ENCODE data around the gene OR9Q1.

OR9Q1 gene

GRCh38 chr11:58227956-58228615 is 204.4 kb downstream of the OR9Q1 start:
- Histone ChIP-seq H3K79me2 (ENCODE audit: control insufficient read depth, insufficient read depth, low read length, unreplicated experiment) (no peaks in the 10 kb centered on the region), H2AFZ (ENCODE audit: low read length, unreplicated experiment) (no peak overlapping the region), H3K4me3 (ENCODE audit: low read depth, low read length) (no peak overlapping the region), H3K27ac (ENCODE audit: low read depth, low read length) (no peak overlapping the region), H3K27me3 (ENCODE audit: insufficient read depth, low read length) (no peaks in the 10 kb centered on the region), H3K36me3 (ENCODE audit: insufficient read depth, low read length) (no peaks in the 10 kb centered on the region), H3K4me1 (ENCODE audit: control insufficient read depth, insufficient read depth, low read length, unreplicated experiment) (no peaks in the 10 kb centered on the region)

All from ACC112 (cell line).